HUES6 (cell line): ENCODE data around the gene PSD.
A peak's percentile ranks its signal among the peaks of the same experiment; 100 is the strongest.

Experiments used
- H3K27ac ChIP-seq: 2 replicates; pipeline ENCODE4 v1.7.0; 2013; ENCODE audit warnings: low read depth, mild to moderate bottlenecking, low read length, inconsistent platforms
- H3K27me3 ChIP-seq: 2 replicates; pipeline ENCODE4 v1.6.1; 2013; ENCODE audit warnings: low read length; ENCODE audit not compliant: control insufficient read depth, insufficient read depth
- H3K36me3 ChIP-seq: 2 replicates; pipeline ENCODE4 v1.6.1; 2013; ENCODE audit warnings: low read length; ENCODE audit not compliant: control insufficient read depth, insufficient read depth
- H3K4me1 ChIP-seq: 2 replicates; pipeline ENCODE4 v1.6.1; 2013; ENCODE audit warnings: low read length; ENCODE audit not compliant: control insufficient read depth, insufficient read depth
- H3K4me3 ChIP-seq: 2 replicates; pipeline ENCODE4 v1.5.1; 2013; ENCODE audit warnings: low read depth, low read length
- H3K9ac ChIP-seq: one replicate; pipeline ENCODE4 v1.6.1; 2013; ENCODE audit warnings: mild to moderate bottlenecking, low read length
- H3K9me3 ChIP-seq: 2 replicates; pipeline ENCODE4 v1.6.1; 2013; ENCODE audit warnings: low read depth, low read length; ENCODE audit not compliant: control insufficient read depth, insufficient read depth

PSD gene

DNA sequence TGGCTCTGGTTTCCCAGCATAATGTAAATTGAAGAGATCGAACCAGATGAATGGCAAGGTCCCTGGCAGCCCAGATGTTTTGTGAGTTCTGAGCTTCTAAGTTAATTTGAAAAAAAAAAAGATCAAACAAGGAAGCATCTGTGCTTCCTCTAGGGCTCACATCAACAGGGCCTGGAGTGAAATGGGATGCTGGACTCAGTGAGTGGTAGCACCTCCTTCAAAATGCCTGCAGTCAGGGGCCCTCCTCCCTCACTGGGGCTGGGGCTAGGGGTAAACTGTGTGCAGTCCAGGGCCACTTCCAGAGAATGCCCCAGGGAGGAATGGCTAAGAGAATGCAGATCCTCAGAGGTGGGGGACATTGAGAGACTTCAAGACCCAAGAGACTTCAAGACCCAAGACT lies 19.8 kb upstream of the PSD start:
- Histone ChIP-seq H3K4me1 (peaks cover 15% of the 10 kb centered on the region), H3K36me3 (no peaks in the 10 kb centered on the region), H3K9me3 (no peaks in the 10 kb centered on the region), H3K27me3 (peaks cover 48% of the 10 kb centered on the region), H3K4me3 (no peak overlapping the region), H3K9ac (no peak overlapping the region), H3K27ac (no peak overlapping the region)

DNA sequence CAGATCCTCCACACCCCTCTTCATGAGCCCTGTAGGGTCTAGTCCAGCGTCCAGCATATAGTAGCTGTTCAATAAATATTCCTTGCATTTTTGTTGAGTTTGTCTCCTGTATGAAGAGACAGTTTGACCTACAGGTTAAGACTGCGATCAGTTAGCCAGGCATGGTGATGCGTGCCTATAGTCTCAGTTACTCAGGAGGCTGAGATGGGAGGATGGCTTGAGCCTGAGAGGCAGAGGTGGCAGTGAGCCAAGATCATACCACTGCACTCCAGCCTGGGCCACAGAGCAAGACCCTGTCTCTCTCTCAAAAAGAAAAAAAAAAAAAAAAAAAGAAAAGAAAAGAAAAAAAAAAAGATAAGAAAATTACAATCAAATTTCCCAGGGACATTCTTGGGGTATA lies 18.9 kb upstream of the PSD start:
- no peaks in the 10 kb centered on the region for H3K9me3 ChIP-seq
- H3K9ac ChIP-seq: no peak overlapping the region
- H3K4me3 ChIP-seq: no peak overlapping the region
- H3K4me1 ChIP-seq: peaks cover 19% of the 10 kb centered on the region
- peaks cover 53% of the 10 kb centered on the region for H3K27me3 ChIP-seq
- H3K36me3 ChIP-seq: no peaks in the 10 kb centered on the region
- H3K27ac ChIP-seq: no peak overlapping the region

DNA sequence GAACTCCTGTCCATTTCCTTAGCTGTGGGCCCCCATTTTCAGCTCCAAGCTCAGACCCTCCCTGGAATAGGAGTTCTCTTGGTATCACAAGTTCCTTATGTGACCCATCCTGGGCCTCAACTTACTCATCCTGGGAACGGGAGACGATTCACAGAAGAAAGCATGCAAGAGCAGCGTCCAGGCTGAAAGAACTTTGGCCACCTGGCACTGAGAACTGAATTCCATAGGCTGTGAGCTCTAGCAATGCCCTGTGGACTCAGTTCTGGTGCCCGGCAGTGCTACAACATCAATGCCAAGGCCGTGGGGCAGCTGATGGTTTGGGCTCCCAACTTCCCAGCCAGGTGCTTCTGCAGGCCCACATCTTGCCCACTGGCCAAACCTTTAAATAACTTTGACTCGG lies 17.7 kb upstream of the PSD start:
- H3K36me3 ChIP-seq: no peaks in the 10 kb centered on the region
- H3K27me3 ChIP-seq: peaks cover 50% of the 10 kb centered on the region
- H3K9ac ChIP-seq: no peak overlapping the region
- no peak overlapping the region for H3K4me3 ChIP-seq
- peaks cover 23% of the 10 kb centered on the region for H3K4me1 ChIP-seq
- H3K27ac ChIP-seq: no peak overlapping the region
- H3K9me3 ChIP-seq: no peaks in the 10 kb centered on the region

DNA sequence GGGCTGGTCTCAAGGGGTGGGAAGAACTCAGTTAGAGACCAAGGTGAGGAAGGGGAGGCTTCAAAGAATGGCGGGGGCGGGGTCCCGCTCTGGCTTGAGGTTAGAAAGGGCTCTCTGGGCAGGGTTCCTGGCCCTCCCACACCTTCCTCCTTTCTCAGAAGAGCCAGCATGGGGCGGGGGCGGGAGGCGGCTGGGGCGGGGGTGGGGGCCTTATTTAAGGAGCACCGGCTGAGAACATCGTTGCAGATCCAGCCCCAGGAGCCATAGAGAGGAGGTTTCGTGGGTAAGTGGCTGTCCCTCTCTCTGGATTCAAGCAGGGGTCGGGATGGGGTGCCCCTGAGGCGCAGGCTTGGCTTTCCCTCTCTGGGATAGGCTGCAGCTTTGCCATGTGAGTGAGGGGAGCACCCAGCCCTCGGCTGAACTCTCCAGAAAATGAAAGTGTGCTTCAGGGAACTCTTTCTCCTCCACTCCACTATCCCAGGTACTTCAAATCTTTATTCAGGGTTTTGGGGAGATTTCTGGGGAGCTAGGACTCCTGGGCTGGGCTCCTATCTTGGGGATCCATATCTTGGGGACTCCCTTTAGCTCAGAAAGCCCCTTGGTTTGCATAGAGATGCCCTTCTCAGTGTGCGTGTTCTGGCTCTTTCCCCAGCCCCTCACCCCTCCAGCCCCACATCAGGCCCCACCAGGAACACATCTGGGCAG lies 17.1 kb upstream of the PSD start:
- peak overlapping the region; percentile 35 for H3K9ac ChIP-seq
- H3K4me3 ChIP-seq: peak overlapping the region; percentile 49
- H3K27ac ChIP-seq: no peak overlapping the region

DNA sequence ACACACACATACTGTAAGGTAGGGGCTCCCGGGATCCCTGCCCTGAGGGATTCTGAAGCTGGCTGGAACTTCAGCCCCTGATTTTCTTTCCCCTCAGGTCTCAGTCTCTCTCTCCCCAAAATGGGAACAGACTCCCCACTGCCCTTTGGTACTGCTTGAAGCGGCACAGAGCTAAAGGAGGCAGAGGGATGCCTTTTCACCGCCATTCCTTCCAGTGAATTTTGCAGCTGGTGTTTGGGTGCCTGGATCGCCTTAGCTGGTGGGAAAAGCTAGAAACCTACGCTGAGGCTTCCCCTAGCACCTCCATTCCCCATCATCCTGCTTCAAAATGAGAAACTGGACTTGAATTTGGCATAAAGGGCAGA lies 16.5 kb upstream of the PSD start:
- H3K9ac ChIP-seq: peak overlapping the region; percentile 35
- no peaks in the 10 kb centered on the region for H3K9me3 ChIP-seq
- peak overlapping the region; percentile 49 for H3K4me3 ChIP-seq
- H3K27ac ChIP-seq: no peak overlapping the region
- peaks cover 23% of the 10 kb centered on the region for H3K4me1 ChIP-seq
- peaks cover 50% of the 10 kb centered on the region for H3K27me3 ChIP-seq
- no peaks in the 10 kb centered on the region for H3K36me3 ChIP-seq

More for the DNA sequence above, 17.1 kb upstream of the PSD start:
- Histone ChIP-seq H3K27me3 (peaks cover 50% of the 10 kb centered on the region), H3K36me3 (no peaks in the 10 kb centered on the region), H3K4me1 (peaks cover 23% of the 10 kb centered on the region), H3K9me3 (no peaks in the 10 kb centered on the region)

DNA sequence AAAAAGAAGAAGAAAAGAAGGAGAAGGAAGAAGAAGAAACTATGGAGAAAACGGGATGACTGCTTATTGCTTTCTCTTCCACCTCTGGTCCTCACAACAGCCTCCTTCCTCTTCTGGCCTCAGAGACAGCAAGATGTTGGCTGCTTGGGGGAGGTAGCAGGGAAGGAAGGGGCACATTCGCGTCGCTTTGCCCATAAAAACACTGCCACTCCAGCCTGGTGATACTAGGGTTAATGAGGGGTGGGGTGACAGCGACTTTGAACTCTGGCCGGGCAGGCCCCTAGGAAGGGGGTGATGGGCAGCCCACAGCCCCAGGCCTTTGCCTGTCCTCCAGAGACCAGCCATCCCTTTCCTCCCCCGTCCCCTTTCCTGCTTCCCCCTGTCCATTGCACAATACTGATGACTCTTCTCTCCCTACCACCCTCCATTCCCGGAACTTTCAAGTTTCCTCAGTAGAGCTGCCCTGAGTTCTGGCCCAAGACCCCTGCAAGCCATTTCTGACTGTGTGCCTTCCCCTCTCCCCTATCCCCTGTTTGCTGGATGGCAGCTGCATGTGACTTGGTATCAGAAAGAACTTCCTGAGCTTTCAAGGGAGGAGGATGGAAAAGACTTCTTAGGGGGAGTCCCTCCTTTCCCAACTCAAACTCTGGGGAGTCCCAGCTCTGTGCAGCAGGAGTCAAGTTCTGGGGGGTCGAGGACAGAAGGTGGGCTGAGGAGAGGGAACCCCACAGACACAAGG lies 16.0 kb upstream of the PSD start:
- Histone ChIP-seq H3K36me3 (no peaks in the 10 kb centered on the region), H3K27ac (no peak overlapping the region), H3K4me3 (peak overlapping the region; percentile 49), H3K27me3 (peaks cover 50% of the 10 kb centered on the region), H3K9me3 (no peaks in the 10 kb centered on the region), H3K9ac (no peak overlapping the region), H3K4me1 (peaks cover 23% of the 10 kb centered on the region)

DNA sequence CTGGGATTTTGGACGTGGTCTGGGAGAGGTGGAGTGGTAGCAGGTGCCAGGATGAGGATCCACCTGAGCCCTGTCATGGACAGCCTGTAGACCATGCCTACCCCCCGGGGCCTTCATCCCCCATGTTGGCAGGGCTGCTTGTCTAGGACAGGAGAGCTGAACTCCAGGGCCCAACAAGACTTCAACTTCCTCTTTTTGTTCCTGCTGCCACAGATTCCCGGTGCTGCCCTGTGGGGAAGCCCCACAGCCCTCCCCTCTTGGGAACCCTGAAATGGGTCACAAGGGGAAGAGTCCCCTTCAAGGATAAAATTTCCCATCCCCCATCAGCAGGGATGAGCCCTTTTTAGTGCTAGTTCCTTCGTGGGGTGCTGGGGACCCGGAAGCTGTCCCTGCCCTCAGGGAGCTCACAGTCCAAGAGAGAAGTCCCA lies 15.0 kb upstream of the PSD start:
- Histone ChIP-seq H3K9me3 (no peaks in the 10 kb centered on the region), H3K9ac (no peak overlapping the region), H3K27me3 (peaks cover 50% of the 10 kb centered on the region), H3K36me3 (no peaks in the 10 kb centered on the region), H3K4me3 (no peak overlapping the region), H3K27ac (no peak overlapping the region), H3K4me1 (peaks cover 23% of the 10 kb centered on the region)

DNA sequence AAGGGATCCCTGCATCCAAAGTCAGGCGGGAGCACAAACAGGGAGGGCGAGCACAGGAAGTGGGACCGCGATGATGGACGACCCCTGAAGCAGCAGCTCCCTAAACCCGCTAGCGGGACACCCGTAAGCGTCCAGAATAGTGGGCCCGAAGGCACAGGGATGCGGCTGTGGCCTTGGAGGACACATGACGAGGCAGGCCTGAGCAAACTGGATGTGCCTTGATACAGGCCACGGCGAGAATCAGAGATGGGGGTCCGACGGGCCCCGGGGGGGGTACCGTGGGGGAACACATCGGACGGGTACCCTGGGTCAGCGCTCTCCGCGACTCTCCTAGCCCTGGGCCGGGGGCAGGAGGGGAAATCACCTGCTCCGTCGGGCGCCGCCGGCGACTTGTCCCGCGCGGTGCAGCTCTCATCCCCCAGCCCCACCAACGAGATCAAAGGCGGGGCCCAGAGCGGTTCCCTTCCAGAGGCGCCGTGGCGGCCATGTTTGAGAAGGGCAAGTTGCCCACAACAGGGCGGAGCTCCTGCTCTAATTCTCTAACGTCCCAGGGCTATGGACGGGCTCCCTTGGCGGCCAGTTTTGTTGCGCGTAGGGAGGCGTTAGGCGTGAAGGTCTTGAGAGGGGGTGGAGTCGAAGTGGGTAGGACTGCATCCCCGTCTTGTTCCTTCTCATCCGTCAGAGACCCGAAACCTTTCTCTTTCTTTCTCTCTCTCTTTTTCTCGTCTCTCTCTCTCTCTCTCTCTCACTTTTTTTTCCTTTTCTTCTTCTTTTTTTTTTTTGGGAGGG lies 13.8 kb upstream of the PSD start, which contains the start of gene CUEDC2:
CUEDC2 (minus strand) TSS at position 413 of the 789 bp plus-strand sequence. CDS start 7,386 bp downstream, outside the sequence.
- Histone ChIP-seq H3K36me3 (no peaks in the 10 kb centered on the region), H3K4me3 (peak within 1 kb of the TSS; percentile 93), H3K9ac (peak within 1 kb of the TSS; percentile 85), H3K27ac (peak within 1 kb of the TSS; percentile 32; the same call in 1 of the 2 replicates), H3K9me3 (no peaks in the 10 kb centered on the region), H3K4me1 (peaks cover 23% of the 10 kb centered on the region), H3K27me3 (peaks cover 42% of the 10 kb centered on the region)

DNA sequence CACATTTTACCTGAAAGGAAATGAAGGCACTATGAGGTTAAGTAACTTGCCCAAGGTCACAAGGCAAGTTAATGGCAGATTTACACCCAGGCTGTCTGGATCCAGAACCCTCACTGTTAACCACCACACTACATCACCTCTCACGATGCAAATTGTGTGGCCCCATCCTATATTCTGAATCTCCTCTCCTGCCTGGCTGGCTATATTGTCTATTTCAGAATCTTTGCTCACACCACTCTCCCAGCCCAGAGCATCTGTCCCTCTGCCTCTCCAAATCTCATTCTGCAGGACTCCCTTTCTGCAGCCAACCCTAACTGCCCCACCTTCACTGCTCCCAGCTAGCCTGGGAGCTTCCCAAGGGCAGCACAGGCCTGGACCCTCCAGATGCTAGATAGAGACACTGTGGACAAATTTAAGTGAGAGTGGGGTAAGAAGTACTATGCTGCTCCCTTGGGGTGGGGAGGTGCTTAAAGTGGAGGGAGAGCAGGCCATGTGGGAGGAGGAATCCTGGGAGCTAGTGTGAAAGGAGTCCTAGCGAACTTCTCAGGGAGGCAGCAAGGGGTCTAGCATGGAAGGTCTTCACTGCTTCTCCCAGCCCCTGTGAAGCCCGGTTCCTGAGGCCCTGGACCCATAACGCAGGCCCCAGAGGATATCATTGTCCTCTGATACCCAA lies 13.0 kb upstream of the PSD start:
- H3K4me1 ChIP-seq: peaks cover 23% of the 10 kb centered on the region
- peaks cover 36% of the 10 kb centered on the region for H3K27me3 ChIP-seq
- H3K9me3 ChIP-seq: no peaks in the 10 kb centered on the region
- H3K27ac ChIP-seq: peak overlapping the region; percentile 32; the same call in 1 of the 2 replicates
- H3K36me3 ChIP-seq: no peaks in the 10 kb centered on the region
- peak overlapping the region; percentile 93 for H3K4me3 ChIP-seq
- peak overlapping the region; percentile 85 for H3K9ac ChIP-seq

DNA sequence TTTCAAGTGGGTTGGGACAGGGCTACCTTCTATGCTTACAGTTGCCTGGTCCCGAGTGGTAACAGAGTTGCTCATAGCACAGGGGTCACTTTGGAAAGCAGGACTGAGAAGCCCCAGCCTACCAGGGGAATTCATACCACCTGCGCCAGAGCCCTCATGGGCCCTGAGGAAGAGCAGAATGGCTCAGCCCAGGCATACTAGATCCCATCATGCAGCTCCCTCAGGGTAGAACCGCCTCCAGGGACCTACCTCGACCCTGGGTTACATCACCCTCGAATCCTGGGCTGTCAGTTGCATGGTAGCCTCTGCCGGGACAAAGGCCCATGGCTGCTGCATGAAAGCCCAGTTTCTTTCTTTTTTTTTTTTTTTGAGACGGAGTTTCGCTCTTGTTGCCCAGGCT lies 10.9 kb upstream of the PSD start:
- Histone ChIP-seq H3K27ac (no peak overlapping the region), H3K36me3 (no peaks in the 10 kb centered on the region), H3K9ac (no peak overlapping the region), H3K27me3 (peaks cover 16% of the 10 kb centered on the region), H3K4me3 (no peak overlapping the region), H3K9me3 (no peaks in the 10 kb centered on the region), H3K4me1 (peaks cover 14% of the 10 kb centered on the region)
